Upper lobe of right lung (tissue), 1 donor: ENCODE data around the gene TUBA1C. TPM values are rescaled to one million over a fixed set of nuclear protein-coding genes. Genes with fewer than 3 reads are reported as not detected.
"Not testable (repeated sequence)": the region's sequence is repeated elsewhere in the genome, so short reads cannot be mapped to it uniquely, and the experiment has no call there.

ENCODE experiments used
- ATAC-seq: fragments of 200-7000 bp; cut with Tn5 transposase; one replicate; pipeline ENCODE4 v1.9.1; 2020; ENCODE audit warnings: mild to moderate bottlenecking, moderate library complexity
- DNase-seq: peaks from one replicate; pipeline ENCODE4 v3.0.0-alpha.2; 2020
- H3K27ac ChIP-seq: fragments of 200-600 bp; one replicate; pipeline ENCODE4 v1.8.0; 2022
- H3K27me3 ChIP-seq: fragments of 200-600 bp; one replicate; pipeline ENCODE4 v1.8.0; 2022; ENCODE audit warnings: mild to moderate bottlenecking
- H3K36me3 ChIP-seq: fragments of 200-600 bp; one replicate; pipeline ENCODE4 v1.8.0; 2022
- H3K4me1 ChIP-seq: fragments of 200-600 bp; one replicate; pipeline ENCODE4 v1.8.0; 2022
- H3K4me3 ChIP-seq: fragments of 200-600 bp; one replicate; pipeline ENCODE4 v1.8.0; 2022; ENCODE audit warnings: mild to moderate bottlenecking
- H3K9me3 ChIP-seq: fragments of 200-600 bp; one replicate; pipeline ENCODE4 v1.8.0; 2022
- intact Hi-C: fragments of 100-400 bp; cut with DNase I; formaldehyde crosslinking; loops from one replicate; pipeline ENCODE4 v1.11.0; 2022
- total RNA-seq: library from RNA; stranded (reverse); fragmentation: NEBNext Ultra II Directional; extraction: Animal tissue kit (Norgen Biotek cat#: 25700); gene quantifications from one replicate; pipeline ENCODE4 v1.2.1, GENCODE V29; 2021
- TF ChIP-seq, protein P1 (sequence below): fragments of 200-600 bp; IDR thresholded peaks from one replicate; pipeline ENCODE4 v1.8.0; 2022; ENCODE audit warnings: antibody characterized with exemption
- donor health status: DM: no; HTN: yes; CAD: no; lungs with severe emphysema.

Gene TUBA1C
- total RNA-seq, 1 donor from 2014 or later: 113 TPM

DNA sequence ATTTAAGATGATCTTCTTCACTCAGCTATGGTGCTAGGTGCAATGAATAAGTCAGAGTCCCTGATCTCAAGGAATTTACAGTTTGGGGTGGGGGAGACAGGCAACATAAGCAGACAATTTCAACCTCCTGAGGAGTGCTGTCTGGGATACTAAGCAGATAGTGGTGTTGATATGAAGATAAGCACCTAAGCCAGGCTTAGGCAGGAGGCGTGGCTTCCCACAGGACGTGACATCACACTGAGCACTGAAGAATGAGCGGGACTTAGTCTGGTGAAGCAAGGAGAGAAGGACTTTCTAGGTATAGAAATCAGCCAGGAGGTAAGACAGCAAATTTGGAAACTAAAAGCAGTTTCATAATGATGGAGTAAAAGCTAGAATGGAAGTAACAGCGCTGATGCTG lies 36.9 kb downstream of the TUBA1C start:
- H3K36me3 ChIP-seq: no peaks in the 10 kb centered on the region
- peaks cover 24% of the 10 kb centered on the region for H3K27me3 ChIP-seq
- DNase-seq: peak; percentile 11
- intact Hi-C loops: no loop called here
- TF ChIP-seq, protein P1, sequence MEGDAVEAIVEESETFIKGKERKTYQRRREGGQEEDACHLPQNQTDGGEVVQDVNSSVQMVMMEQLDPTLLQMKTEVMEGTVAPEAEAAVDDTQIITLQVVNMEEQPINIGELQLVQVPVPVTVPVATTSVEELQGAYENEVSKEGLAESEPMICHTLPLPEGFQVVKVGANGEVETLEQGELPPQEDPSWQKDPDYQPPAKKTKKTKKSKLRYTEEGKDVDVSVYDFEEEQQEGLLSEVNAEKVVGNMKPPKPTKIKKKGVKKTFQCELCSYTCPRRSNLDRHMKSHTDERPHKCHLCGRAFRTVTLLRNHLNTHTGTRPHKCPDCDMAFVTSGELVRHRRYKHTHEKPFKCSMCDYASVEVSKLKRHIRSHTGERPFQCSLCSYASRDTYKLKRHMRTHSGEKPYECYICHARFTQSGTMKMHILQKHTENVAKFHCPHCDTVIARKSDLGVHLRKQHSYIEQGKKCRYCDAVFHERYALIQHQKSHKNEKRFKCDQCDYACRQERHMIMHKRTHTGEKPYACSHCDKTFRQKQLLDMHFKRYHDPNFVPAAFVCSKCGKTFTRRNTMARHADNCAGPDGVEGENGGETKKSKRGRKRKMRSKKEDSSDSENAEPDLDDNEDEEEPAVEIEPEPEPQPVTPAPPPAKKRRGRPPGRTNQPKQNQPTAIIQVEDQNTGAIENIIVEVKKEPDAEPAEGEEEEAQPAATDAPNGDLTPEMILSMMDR: no peak
- H3K9me3 ChIP-seq: no peaks in the 10 kb centered on the region
- peaks cover 11% of the 10 kb centered on the region for H3K4me1 ChIP-seq
- no peak overlapping the region for H3K27ac ChIP-seq
- no peak for ATAC-seq
- H3K4me3 ChIP-seq: no peak overlapping the region

DNA sequence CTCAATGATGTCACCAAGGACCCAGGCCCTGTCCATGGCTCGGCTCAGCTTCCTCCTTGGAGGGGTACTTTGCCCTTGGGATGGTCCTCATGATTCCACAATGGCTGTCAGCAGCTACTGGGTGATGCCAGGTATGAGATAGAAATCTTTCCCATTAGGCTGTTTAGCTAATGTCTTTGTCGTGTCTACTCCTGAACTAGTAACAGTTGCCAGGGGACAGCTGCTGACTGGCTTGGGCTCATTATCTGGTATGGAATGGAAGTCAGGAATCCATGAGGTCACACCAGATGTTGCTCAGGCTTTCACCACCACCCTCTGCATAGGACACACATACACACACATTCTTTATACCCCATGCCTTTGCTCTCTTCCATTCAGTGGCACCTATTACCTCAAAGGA lies 39.3 kb downstream of the TUBA1C start:
- intact Hi-C loops: no loop called here
- Histone ChIP-seq H3K4me1 (no peaks in the 10 kb centered on the region), H3K36me3 (no peaks in the 10 kb centered on the region), H3K27ac (no peak overlapping the region), H3K4me3 (no peak overlapping the region), H3K27me3 (peaks cover 15% of the 10 kb centered on the region), H3K9me3 (no peaks in the 10 kb centered on the region)
- peak; percentile 18 for DNase-seq
- ATAC-seq: no peak
- TF ChIP-seq, protein P1: no peak

DNA sequence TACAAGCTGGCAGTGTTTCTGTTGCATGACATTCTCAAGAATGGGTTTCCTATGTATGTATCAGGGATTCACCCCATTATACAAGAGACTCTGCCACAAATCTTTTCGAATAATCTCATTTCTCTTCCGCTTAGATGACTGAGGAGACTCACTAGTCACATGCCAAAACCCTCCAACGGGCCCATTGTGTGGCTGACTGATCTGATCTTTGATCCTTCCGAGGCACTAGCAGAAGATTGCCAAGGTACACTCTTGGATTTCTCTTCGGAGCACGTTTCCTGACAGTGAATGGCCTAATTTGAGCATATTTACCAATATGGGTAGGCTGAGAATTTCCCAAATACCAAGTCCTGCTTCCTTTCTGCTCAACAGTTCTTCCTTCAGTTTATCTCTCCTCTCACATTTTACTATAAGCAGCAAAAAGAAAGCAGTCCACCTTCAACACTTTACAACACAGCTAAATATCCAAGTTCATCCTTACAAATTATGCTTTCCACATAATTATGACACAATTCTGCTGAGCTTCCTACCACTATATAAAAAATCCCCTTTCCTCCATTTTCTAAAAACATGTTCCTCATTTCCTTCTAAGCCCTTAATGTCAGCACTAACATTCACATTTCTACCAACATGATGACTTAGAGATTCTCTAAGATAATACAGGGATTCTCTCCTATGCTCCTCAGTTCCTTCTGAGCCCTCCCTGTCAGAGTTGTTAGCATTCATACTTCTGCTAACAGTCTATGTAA lies 41.1 kb downstream of the TUBA1C start:
- no peak for ATAC-seq
- Histone ChIP-seq H3K9me3 (no peaks in the 10 kb centered on the region), H3K27ac (no peak overlapping the region), H3K36me3 (no peaks in the 10 kb centered on the region), H3K4me1 (no peaks in the 10 kb centered on the region), H3K4me3 (no peak overlapping the region), H3K27me3 (peaks cover 14% of the 10 kb centered on the region)
- DNase-seq: no peak
- TF ChIP-seq, protein P1: no peak
- intact Hi-C loops: no loop called here

DNA sequence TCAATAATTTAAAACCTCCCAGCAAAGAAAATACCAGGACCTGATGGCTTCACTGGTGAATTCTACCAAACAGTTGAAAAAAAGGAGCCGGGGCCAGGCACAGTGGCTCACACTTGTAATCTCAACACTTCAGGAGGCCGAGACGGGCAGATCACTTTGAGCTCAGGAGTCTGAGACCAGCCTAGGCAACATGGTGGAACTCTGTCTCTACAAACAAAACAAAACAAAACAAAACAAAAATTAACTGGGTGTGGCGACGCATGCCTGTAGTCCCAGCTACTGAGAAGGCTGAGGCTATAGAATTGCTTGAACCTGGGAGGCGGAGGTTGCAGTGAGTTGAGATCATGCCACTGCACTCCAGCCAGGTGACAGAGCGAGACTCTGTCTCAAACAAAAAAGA lies 44.5 kb downstream of the TUBA1C start:
- Histone ChIP-seq H3K27me3 (peaks cover 20% of the 10 kb centered on the region), H3K27ac (no peak overlapping the region), H3K4me3 (no peak overlapping the region), H3K36me3 (no peaks in the 10 kb centered on the region), H3K9me3 (no peaks in the 10 kb centered on the region), H3K4me1 (no peaks in the 10 kb centered on the region)
- intact Hi-C loops: no loop called here
- TF ChIP-seq, protein P1: no peak
- ATAC-seq (no peak), DNase-seq (peak; percentile 17)

DNA sequence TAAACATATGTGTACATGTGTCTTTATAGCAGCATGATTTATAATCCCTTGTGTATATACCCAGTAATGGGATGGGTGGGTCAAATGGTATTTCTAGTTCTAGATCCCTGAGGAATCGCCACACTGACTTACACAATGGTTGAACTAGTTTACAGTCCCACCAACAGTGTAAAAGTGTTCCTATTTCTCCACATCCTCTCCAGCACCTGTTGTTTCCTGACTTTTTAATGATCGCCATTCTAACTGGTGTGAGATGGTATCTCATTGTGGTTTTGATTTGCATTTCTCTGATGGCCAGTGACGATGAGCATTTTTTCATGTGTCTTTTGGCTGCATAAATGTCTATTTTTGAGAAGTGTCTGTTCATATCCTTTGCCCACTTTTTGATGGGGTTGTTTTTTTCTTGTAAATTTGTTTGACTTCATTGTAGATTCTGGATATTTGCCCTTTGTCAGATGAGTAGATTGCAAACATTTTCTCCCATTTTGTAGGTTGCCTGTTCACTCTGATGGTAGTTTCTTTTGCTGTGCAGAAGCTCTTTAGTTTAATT lies 45.6 kb downstream of the TUBA1C start:
- intact Hi-C loops, ATAC-seq: not testable (repeated sequence)

GRCh38 chr12:49314811-49315210 lies 49.9 kb downstream of the TUBA1C start:
- Histone ChIP-seq H3K4me3 (no peak overlapping the region), H3K27me3 (peaks cover 6% of the 10 kb centered on the region), H3K27ac (no peak overlapping the region), H3K4me1 (no peaks in the 10 kb centered on the region), H3K36me3 (no peaks in the 10 kb centered on the region), H3K9me3 (no peaks in the 10 kb centered on the region)
- DNase-seq (peak; percentile 3), ATAC-seq (no peak)
- intact Hi-C loops: no loop called here
- TF ChIP-seq, protein P1: no peak

More for the DNA sequence above, 45.6 kb downstream of the TUBA1C start:
- DNase-seq, H3K36me3 ChIP-seq, H3K4me3 ChIP-seq, H3K27ac ChIP-seq, H3K9me3 ChIP-seq, H3K4me1 ChIP-seq: not testable (repeated sequence)
- H3K27me3 ChIP-seq: peaks cover 20% of the 10 kb centered on the region

DNA sequence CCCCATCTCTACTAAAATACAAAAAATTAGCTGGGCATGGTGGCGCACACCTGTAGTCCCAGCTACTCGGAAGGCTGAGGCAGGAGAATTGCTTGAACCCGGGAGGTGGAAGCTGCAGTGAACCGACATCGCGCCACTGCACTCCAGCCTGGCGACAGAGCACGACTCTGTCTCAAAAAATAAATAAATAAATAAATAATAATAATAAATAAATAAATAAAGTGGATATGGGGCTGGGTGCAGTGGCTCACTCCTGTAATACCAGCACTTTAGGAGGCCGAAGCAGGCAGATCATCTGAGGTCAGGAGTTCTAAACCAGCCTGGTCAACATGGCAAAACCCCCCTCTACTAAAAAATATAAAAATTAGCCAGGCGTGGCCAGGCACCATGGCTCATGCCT lies 52.2 kb downstream of the TUBA1C start:
- intact Hi-C loops, H3K9me3 ChIP-seq, ATAC-seq, H3K27me3 ChIP-seq, H3K36me3 ChIP-seq, H3K27ac ChIP-seq, H3K4me3 ChIP-seq, H3K4me1 ChIP-seq: not testable (repeated sequence)
- DNase-seq: peak; percentile 13

GRCh38 chr12:49320411-49321103 lies 55.7 kb downstream of the TUBA1C start:
- DNase-seq, H3K4me3 ChIP-seq, H3K36me3 ChIP-seq, H3K9me3 ChIP-seq, H3K27ac ChIP-seq, ATAC-seq, H3K27me3 ChIP-seq, intact Hi-C loops: not testable (repeated sequence)
- peaks cover 11% of the 10 kb centered on the region for H3K4me1 ChIP-seq
